ENCODE data around the gene CRHR1. TPM values are rescaled to one million over a fixed set of nuclear protein-coding genes. Genes with fewer than 3 reads are reported as not detected.

Gene CRHR1
- total and polyA plus RNA-seq, 2 experiments from 2014 or later, result not detected

DNA sequence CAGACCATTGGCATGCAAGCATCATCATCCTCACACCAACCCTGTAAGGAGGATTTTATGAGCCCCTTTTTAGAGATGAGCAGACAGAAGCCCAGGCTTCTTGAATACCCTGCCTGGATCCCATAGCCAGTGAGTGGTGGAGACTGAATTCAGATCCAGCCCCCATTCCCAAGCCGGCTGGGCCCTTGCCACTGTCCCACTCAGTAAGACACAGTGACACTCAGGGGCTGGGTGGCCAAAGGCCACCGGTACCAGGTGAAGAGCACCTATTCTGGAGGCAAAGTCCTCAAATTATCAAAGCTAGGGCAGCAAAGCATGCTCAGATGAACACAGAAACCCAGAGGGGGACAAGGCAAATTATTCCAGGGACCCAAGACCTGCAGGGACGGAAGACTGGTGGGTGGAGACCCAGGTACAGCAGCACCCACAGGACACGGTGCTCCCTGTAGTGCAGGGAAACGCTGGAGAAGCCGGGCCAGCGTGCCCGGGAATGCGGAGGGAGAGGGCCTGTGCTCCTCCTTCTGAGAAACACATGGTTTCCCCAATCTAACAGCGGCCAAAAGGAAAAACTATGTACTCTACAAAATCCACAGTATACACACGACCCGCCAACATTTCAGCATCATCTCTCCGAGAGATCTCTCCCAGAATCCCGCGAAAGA is 33.2 kb upstream of the CRHR1 start:
- H3K79me2 ChIP-seq (ENCODE audit: insufficient read depth), result no peaks in the 10 kb centered on the region
- 47 to 57% methylated on average over 15 of the region's 15 CpGs for WGBS, 2 experiments (ENCODE audit: low coverage in 1 of 2, low lambda C conversion rate in 2 of 2, missing lambda C conversion rate in 2 of 2)
- H4K20me1 ChIP-seq (ENCODE audit: insufficient read depth), result no peaks in the 10 kb centered on the region
- H3K36me3 ChIP-seq (ENCODE audit: low read depth), result no peaks in the 10 kb centered on the region
- no peaks in the 10 kb centered on the region for H3K9me3 ChIP-seq (ENCODE audit: low read depth)
- H3K4me2 ChIP-seq (ENCODE audit: unreplicated experiment), result no peak overlapping the region
- H3K4me1 ChIP-seq (ENCODE audit: insufficient read depth), result no peaks in the 10 kb centered on the region
- H3K27ac ChIP-seq, result no peak overlapping the region
- in situ Hi-C loops (cut with MboI), result no loop called here
- H3K27me3 ChIP-seq (replicated peaks; ENCODE audit: insufficient read depth), result peaks cover 18% of the 10 kb centered on the region
- no peak for TF ChIP-seq EZH2 (IDR thresholded peaks at IDR 0.05; ENCODE audit: insufficient read depth, poor library complexity, severe bottlenecking)
- TF ChIP-seq EZH2phosphoT487 (IDR thresholded peaks at IDR 0.05; ENCODE audit: insufficient read depth, low read depth), result no peak
- H3K4me3 ChIP-seq, result no peak overlapping the region
- no peak overlapping the region for H2AFZ ChIP-seq
- H3F3A ChIP-seq (ENCODE audit: insufficient read depth), result no peaks in the 10 kb centered on the region
- no peak for DNase-seq
- no peaks in the 10 kb centered on the region for H3K9me2 ChIP-seq (ENCODE audit: insufficient read depth)
- no peak overlapping the region for H3K9ac ChIP-seq

DNA sequence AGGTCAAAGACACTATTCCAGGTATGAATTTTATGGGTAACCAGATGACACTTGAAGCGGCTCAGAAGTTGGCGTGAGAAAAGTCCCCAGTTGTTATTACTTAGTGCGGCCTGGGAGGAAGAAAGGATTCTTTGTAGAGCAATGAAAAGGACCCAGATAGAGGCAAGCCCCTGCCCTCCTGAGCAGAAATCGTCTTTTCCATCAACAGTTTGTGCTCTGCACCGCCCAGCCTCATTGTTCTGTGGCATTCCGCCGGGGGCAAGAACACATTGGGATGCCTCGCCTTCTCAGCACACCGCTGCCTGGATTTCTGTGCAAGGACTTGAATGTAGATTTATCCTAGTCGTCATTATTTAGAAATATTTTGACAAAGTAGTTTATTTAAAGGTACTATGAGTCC is 32.7 kb upstream of the CRHR1 start:
- no peaks in the 10 kb centered on the region for H3F3A ChIP-seq (ENCODE audit: insufficient read depth)
- peaks cover 18% of the 10 kb centered on the region for H3K27me3 ChIP-seq (replicated peaks; ENCODE audit: insufficient read depth)
- 61 to 65% methylated on average over 10 of the region's 10 CpGs for WGBS, 2 experiments (ENCODE audit: low coverage in 1 of 2, low lambda C conversion rate in 2 of 2, missing lambda C conversion rate in 2 of 2)
- in situ Hi-C loops (cut with MboI), result no loop called here
- TF ChIP-seq EZH2 (IDR thresholded peaks at IDR 0.05; ENCODE audit: insufficient read depth, poor library complexity, severe bottlenecking), result no peak
- no peak for TF ChIP-seq EZH2phosphoT487 (IDR thresholded peaks at IDR 0.05; ENCODE audit: insufficient read depth, low read depth)
- no peak overlapping the region for H3K4me3 ChIP-seq
- no peaks in the 10 kb centered on the region for H3K4me1 ChIP-seq (ENCODE audit: insufficient read depth)
- no peaks in the 10 kb centered on the region for H3K9me2 ChIP-seq (ENCODE audit: insufficient read depth)
- DNase-seq, result no peak
- H3K9me3 ChIP-seq (ENCODE audit: low read depth), result no peaks in the 10 kb centered on the region
- no peaks in the 10 kb centered on the region for H3K79me2 ChIP-seq (ENCODE audit: insufficient read depth)
- H4K20me1 ChIP-seq (ENCODE audit: insufficient read depth), result no peaks in the 10 kb centered on the region
- no peak overlapping the region for H2AFZ ChIP-seq
- H3K4me2 ChIP-seq (ENCODE audit: unreplicated experiment), result no peak overlapping the region
- no peak overlapping the region for H3K9ac ChIP-seq
- no peaks in the 10 kb centered on the region for H3K36me3 ChIP-seq (ENCODE audit: low read depth)
- H3K27ac ChIP-seq, result no peak overlapping the region

DNA sequence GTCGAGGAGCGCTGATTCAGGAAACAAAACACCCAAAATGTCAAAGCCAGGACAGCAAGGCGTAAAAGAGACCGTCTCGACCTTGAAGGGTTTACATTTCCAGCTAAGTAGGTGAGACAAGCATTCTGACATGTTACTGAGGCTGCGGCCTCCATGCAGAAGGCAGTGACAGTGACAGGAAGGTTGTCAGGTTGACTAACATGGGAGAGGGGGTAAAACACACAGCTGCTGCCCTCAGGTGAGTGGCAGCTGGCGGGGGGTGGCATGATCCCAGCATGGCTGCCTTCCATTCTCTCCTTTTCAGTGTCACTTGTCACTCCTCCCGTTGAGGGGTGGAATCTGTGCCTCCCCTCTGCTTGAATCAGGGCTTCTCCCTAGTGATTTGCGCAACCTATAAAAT is 31.9 kb upstream of the CRHR1 start:
- 65 to 71% methylated on average over 9 of the region's 9 CpGs for WGBS, 2 experiments (ENCODE audit: low coverage in 1 of 2, low lambda C conversion rate in 2 of 2, missing lambda C conversion rate in 2 of 2)

GRCh38 chr17:45753645-45754225 is 30.4 kb upstream of the CRHR1 start:
- H3K79me2 ChIP-seq (ENCODE audit: insufficient read depth), result no peaks in the 10 kb centered on the region
- no peak overlapping the region for H3K4me3 ChIP-seq
- H3K9me3 ChIP-seq (ENCODE audit: low read depth), result no peaks in the 10 kb centered on the region
- 31 to 34% methylated on average over 5 to 7 of the region's 7 CpGs for WGBS, 2 experiments (ENCODE audit: low coverage in 1 of 2, low lambda C conversion rate in 2 of 2, missing lambda C conversion rate in 2 of 2)
- TF ChIP-seq EZH2phosphoT487 (IDR thresholded peaks at IDR 0.05; ENCODE audit: insufficient read depth, low read depth) (no peak), EZH2 (IDR thresholded peaks at IDR 0.05; ENCODE audit: insufficient read depth, poor library complexity, severe bottlenecking) (no peak)
- no peaks in the 10 kb centered on the region for H3K36me3 ChIP-seq (ENCODE audit: low read depth)
- no peaks in the 10 kb centered on the region for H3F3A ChIP-seq (ENCODE audit: insufficient read depth)
- no peak overlapping the region for H3K27ac ChIP-seq
- H4K20me1 ChIP-seq (ENCODE audit: insufficient read depth), result no peaks in the 10 kb centered on the region
- DNase-seq, result no peak
- H3K27me3 ChIP-seq (replicated peaks; ENCODE audit: insufficient read depth), result peaks cover 7% of the 10 kb centered on the region; the same call in 1 of the 2 replicates
- in situ Hi-C loops (cut with MboI), result no loop called here
- no peak overlapping the region for H2AFZ ChIP-seq
- H3K9me2 ChIP-seq (ENCODE audit: insufficient read depth), result no peaks in the 10 kb centered on the region
- no peak overlapping the region for H3K4me2 ChIP-seq (ENCODE audit: unreplicated experiment)
- H3K9ac ChIP-seq, result no peak overlapping the region
- H3K4me1 ChIP-seq (ENCODE audit: insufficient read depth), result no peaks in the 10 kb centered on the region

More for the DNA sequence above, 31.9 kb upstream of the CRHR1 start:
- Histone ChIP-seq H3K4me2 (ENCODE audit: unreplicated experiment) (no peak overlapping the region), H3K27me3 (replicated peaks; ENCODE audit: insufficient read depth) (peaks cover 18% of the 10 kb centered on the region), H3K79me2 (ENCODE audit: insufficient read depth) (no peaks in the 10 kb centered on the region), H3K36me3 (ENCODE audit: low read depth) (no peaks in the 10 kb centered on the region), H3K9ac (no peak overlapping the region), H4K20me1 (ENCODE audit: insufficient read depth) (no peaks in the 10 kb centered on the region), H3K4me1 (ENCODE audit: insufficient read depth) (no peaks in the 10 kb centered on the region), H2AFZ (no peak overlapping the region), H3K4me3 (no peak overlapping the region), H3K9me2 (ENCODE audit: insufficient read depth) (no peaks in the 10 kb centered on the region), H3K27ac (no peak overlapping the region), H3K9me3 (ENCODE audit: low read depth) (no peaks in the 10 kb centered on the region), H3F3A (ENCODE audit: insufficient read depth) (no peaks in the 10 kb centered on the region)
- no peak for DNase-seq
- no peak for TF ChIP-seq EZH2phosphoT487 (IDR thresholded peaks at IDR 0.05; ENCODE audit: insufficient read depth, low read depth)
- no peak for TF ChIP-seq EZH2 (IDR thresholded peaks at IDR 0.05; ENCODE audit: insufficient read depth, poor library complexity, severe bottlenecking)
- in situ Hi-C loops (cut with MboI), result no loop called here

Measured in GM23248 (cell line).